Trophoblast cell (in vitro differentiated cells and primary cell): ENCODE measurements around the gene TBCK.

Experiments used
- DNase-seq, 2 donors: peaks; one replicate each; pipeline ENCODE4 v3.0.0-alpha.2; 2016
- H2AFZ ChIP-seq: 2 replicates; pipeline ENCODE4 v1.6.1; 2013; ENCODE audit warnings: low read length, moderate library complexity, mild to moderate bottlenecking; ENCODE audit not compliant: insufficient read depth, poor library complexity
- H2AK5ac ChIP-seq: 2 replicates; pipeline ENCODE4 v1.6.1; 2013; ENCODE audit warnings: mild to moderate bottlenecking, low read length
- H2BK120ac ChIP-seq: 2 replicates; pipeline ENCODE4 v1.6.1; 2013; ENCODE audit warnings: low read length, mild to moderate bottlenecking, moderate library complexity; ENCODE audit not compliant: insufficient read depth, poor library complexity
- H2BK12ac ChIP-seq: 2 replicates; pipeline ENCODE4 v1.6.1; 2013; ENCODE audit warnings: mild to moderate bottlenecking, low read length, moderate library complexity
- H2BK5ac ChIP-seq: 2 replicates; pipeline ENCODE4 v1.6.1; 2013; ENCODE audit warnings: low read length, low read depth, moderate library complexity, mild to moderate bottlenecking; ENCODE audit not compliant: poor library complexity
- H3K14ac ChIP-seq: 2 replicates; pipeline ENCODE4 v1.6.1; 2013; ENCODE audit warnings: mild to moderate bottlenecking, low read length
- H3K18ac ChIP-seq: 2 replicates; pipeline ENCODE4 v1.6.1; 2013; ENCODE audit warnings: mild to moderate bottlenecking, low read length
- H3K23ac ChIP-seq: 2 replicates; pipeline ENCODE4 v1.6.1; 2013; ENCODE audit warnings: low read length
- H3K27ac ChIP-seq: 2 replicates; pipeline ENCODE4 v1.5.1; 2013; ENCODE audit warnings: low read depth, mild to moderate bottlenecking, inconsistent platforms, low read length, moderate library complexity
- H3K27me3 ChIP-seq: 2 replicates; pipeline ENCODE4 v1.6.1; 2013; ENCODE audit warnings: inconsistent platforms, mild to moderate bottlenecking, low read length, moderate library complexity; ENCODE audit not compliant: insufficient read depth
- H3K36me3 ChIP-seq, 2 experiments: 1 replicate in 1 of 2; 2 replicates in 1 of 2; pipeline ENCODE4 v1.6.1; 2013; ENCODE audit warnings: low read length in 2 of 2, mild to moderate bottlenecking in 2 of 2, moderate library complexity in 1 of 2; ENCODE audit not compliant: insufficient read depth in 2 of 2, control insufficient read depth in 1 of 2
- H3K4ac ChIP-seq: 2 replicates; pipeline ENCODE4 v1.6.1; 2013; ENCODE audit warnings: low read depth, mild to moderate bottlenecking, low read length, moderate library complexity
- H3K4me1 ChIP-seq, 2 experiments: 1 replicate in 1 of 2; 2 replicates in 1 of 2; pipeline ENCODE4 v1.6.1; 2013; ENCODE audit warnings: low read length in 2 of 2, mild to moderate bottlenecking in 2 of 2, moderate library complexity in 1 of 2; ENCODE audit not compliant: insufficient read depth in 2 of 2, control insufficient read depth in 1 of 2
- H3K4me2 ChIP-seq: 2 replicates; pipeline ENCODE4 v1.6.1; 2013; ENCODE audit warnings: inconsistent platforms, mild to moderate bottlenecking, low read length, moderate library complexity
- H3K4me3 ChIP-seq: 2 replicates; pipeline ENCODE4 v1.5.1; 2013; ENCODE audit warnings: mild to moderate bottlenecking, low read depth, low read length, inconsistent platforms
- H3K79me1 ChIP-seq: one replicate; pipeline ENCODE4 v1.6.1; 2013; ENCODE audit warnings: low read length
- H3K79me2 ChIP-seq: 2 replicates; pipeline ENCODE4 v1.6.1; 2013; ENCODE audit warnings: low read length, mild to moderate bottlenecking; ENCODE audit not compliant: control insufficient read depth, insufficient read depth, poor library complexity
- H3K9ac ChIP-seq: 2 replicates; pipeline ENCODE4 v1.6.1; 2013; ENCODE audit warnings: mild to moderate bottlenecking, low read length
- H3K9me3 ChIP-seq: 2 replicates; pipeline ENCODE4 v1.6.1; 2013; ENCODE audit warnings: low read depth, mild to moderate bottlenecking, control low read depth, inconsistent platforms, low read length; ENCODE audit not compliant: insufficient read depth
- H4K12ac ChIP-seq: 2 replicates; pipeline ENCODE4 v1.6.1; 2013; ENCODE audit warnings: low read depth, mild to moderate bottlenecking, low read length, moderate library complexity
- H4K8ac ChIP-seq: 2 replicates; pipeline ENCODE4 v1.6.1; 2013; ENCODE audit warnings: low read depth, mild to moderate bottlenecking, low read length, moderate library complexity
- H4K91ac ChIP-seq: one replicate; pipeline ENCODE4 v1.6.1; 2013; ENCODE audit warnings: low read depth, mild to moderate bottlenecking, low read length, moderate library complexity
- WGBS: extraction: QIAGEN DNeasy Blood & Tissue Kit; methylation state at CpG from one replicate; pipeline ENCODE4 v1.1.7; 2013; ENCODE audit warnings: missing lambda C conversion rate; ENCODE audit not compliant: insufficient read length, insufficient coverage; ENCODE audit errors: extremely low coverage; 5-methylcytosine and 5-hydroxymethylcytosine counted together

TBCK gene

DNA sequence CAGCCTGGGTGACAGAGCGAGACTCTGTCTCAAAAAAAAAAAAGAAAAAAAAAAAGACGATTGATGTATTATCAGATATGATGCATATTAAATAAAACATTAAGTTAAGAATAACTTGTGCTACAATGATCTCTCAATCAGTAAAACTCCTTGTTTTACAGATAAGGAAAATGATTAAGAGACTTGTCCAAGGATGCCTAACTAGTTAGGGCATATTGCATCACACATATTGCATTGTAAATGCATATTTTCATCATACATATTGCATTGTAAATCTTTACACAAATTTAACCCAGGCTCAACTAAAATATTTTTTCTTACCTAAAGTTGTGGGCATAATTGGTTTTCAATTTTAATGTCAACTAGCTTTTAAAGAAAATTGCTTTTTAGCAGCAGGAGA, 26.3 kb downstream of the TBCK start:
- H3K36me3 ChIP-seq, result peaks cover 5 to 11% of the 10 kb centered on the region in 2 experiments
- H3K9me3 ChIP-seq, result no peaks in the 10 kb centered on the region
- no peak overlapping the region for H3K23ac ChIP-seq
- H3K27me3 ChIP-seq, result no peaks in the 10 kb centered on the region
- no peaks in the 10 kb centered on the region for H3K79me2 ChIP-seq
- H2BK120ac ChIP-seq, result no peak overlapping the region
- no peak overlapping the region for H3K18ac ChIP-seq
- no peak overlapping the region for H4K8ac ChIP-seq
- H3K4me2 ChIP-seq, result no peak overlapping the region
- no peak overlapping the region for H3K27ac ChIP-seq
- no peak overlapping the region for H4K91ac ChIP-seq
- no peak overlapping the region for H2BK5ac ChIP-seq
- H2AK5ac ChIP-seq, result no peak overlapping the region
- no peak overlapping the region for H2BK12ac ChIP-seq
- no peak overlapping the region for H3K4me3 ChIP-seq
- H3K14ac ChIP-seq, result no peak overlapping the region
- WGBS, result no CpG with 5 or more reads among the region's 2 CpGs
- no peak overlapping the region for H3K4ac ChIP-seq
- H4K12ac ChIP-seq, result no peak overlapping the region
- H3K79me1 ChIP-seq, result no peaks in the 10 kb centered on the region
- no peaks in the 10 kb centered on the region for H3K4me1 ChIP-seq
- peak in 1 of 2 donors; percentile 21 for DNase-seq
- H2AFZ ChIP-seq, result no peak overlapping the region
- no peak overlapping the region for H3K9ac ChIP-seq

DNA sequence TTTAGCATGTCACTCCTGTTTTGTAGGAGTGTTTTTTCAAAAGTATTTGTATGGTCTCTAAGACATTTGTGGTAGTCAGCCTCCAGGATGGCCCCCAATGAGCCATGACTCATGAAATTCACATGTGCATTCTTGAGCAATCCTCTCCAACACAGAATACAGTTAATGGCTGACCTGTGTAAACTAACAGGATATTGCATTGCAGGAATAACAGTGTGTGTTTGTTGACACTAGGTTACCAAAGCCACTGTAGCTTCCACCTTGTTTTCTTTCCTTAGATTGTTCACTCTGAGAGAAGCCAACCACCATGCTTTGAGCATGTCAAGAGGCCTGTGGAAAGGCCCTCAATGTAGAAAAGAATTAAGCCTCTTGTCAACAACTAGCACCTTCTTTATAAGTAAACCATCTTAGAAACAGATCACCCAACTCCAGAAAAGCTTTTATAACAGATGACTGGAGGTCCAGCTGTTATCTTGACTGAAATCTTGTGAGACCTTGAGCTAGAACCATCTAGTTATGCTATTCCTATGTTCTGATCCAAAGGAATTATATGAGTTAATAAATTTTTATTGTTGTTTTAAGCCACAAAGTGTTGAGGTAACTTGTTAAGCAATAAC, 28.5 kb downstream of the TBCK start:
- H2BK120ac ChIP-seq, result no peak overlapping the region

DNA sequence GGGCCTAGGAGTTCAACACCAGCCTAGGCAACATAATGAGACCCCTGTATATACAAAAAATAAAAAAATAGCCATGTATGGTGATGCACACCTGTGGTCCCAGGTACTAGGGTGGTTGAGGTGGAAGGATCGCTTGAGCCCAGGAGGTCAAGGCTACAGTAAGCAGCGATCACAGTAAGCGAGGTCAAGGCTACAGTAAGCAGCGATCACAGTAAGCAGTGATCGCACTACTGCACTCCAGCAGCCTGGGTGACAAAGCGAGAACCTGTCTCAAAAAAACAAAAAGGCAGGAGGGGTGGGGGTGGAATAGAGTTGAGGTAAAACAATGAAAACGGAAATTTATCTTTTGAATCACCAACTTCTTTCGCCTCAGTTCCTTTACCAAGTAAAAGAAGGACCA, 29.4 kb downstream of the TBCK start:
- H3K14ac ChIP-seq, result no peak overlapping the region
- DNase-seq, result no peak
- no peaks in the 10 kb centered on the region for H3K27me3 ChIP-seq
- no peak overlapping the region for H3K4me3 ChIP-seq
- peaks cover 0 to 7% of the 10 kb centered on the region in 2 experiments for H3K36me3 ChIP-seq
- H3K4me2 ChIP-seq, result no peak overlapping the region
- no peaks in the 10 kb centered on the region for H3K79me2 ChIP-seq
- H4K91ac ChIP-seq, result no peak overlapping the region
- no peak overlapping the region for H3K23ac ChIP-seq
- no peak overlapping the region for H3K27ac ChIP-seq
- H2BK12ac ChIP-seq, result no peak overlapping the region
- H3K9ac ChIP-seq, result no peak overlapping the region
- no peak overlapping the region for H4K8ac ChIP-seq
- WGBS, result no CpG with 5 or more reads among the region's 8 CpGs
- H2BK5ac ChIP-seq, result no peak overlapping the region
- no peak overlapping the region for H3K18ac ChIP-seq
- H4K12ac ChIP-seq, result no peak overlapping the region
- no peaks in the 10 kb centered on the region for H3K79me1 ChIP-seq
- no peaks in the 10 kb centered on the region for H3K9me3 ChIP-seq
- peak overlapping the region; percentile 64 for H2AK5ac ChIP-seq
- H2AFZ ChIP-seq, result no peak overlapping the region
- H3K4me1 ChIP-seq, result no peaks in the 10 kb centered on the region
- no peak overlapping the region for H2BK120ac ChIP-seq
- no peak overlapping the region for H3K4ac ChIP-seq

More for the DNA sequence above, 28.5 kb downstream of the TBCK start:
- H3K27ac ChIP-seq, result no peak overlapping the region
- H4K91ac ChIP-seq, result no peak overlapping the region
- no peak overlapping the region for H3K18ac ChIP-seq
- H3K4me2 ChIP-seq, result no peak overlapping the region
- no peak overlapping the region for H3K4me3 ChIP-seq
- H2AFZ ChIP-seq, result no peak overlapping the region
- H2BK12ac ChIP-seq, result no peak overlapping the region
- H4K12ac ChIP-seq, result no peak overlapping the region
- peak; percentile 18 to 67 for DNase-seq
- no peak overlapping the region for H2BK5ac ChIP-seq
- H3K23ac ChIP-seq, result no peak overlapping the region
- H3K36me3 ChIP-seq, result peaks cover 0 to 7% of the 10 kb centered on the region in 2 experiments
- H3K4me1 ChIP-seq, result no peaks in the 10 kb centered on the region
- H3K79me1 ChIP-seq, result no peaks in the 10 kb centered on the region
- no peak overlapping the region for H3K9ac ChIP-seq
- no peaks in the 10 kb centered on the region for H3K9me3 ChIP-seq
- no peak overlapping the region for H3K14ac ChIP-seq
- H2AK5ac ChIP-seq, result no peak overlapping the region
- no peaks in the 10 kb centered on the region for H3K27me3 ChIP-seq
- H4K8ac ChIP-seq, result no peak overlapping the region
- H3K4ac ChIP-seq, result no peak overlapping the region
- H3K79me2 ChIP-seq, result no peaks in the 10 kb centered on the region

DNA sequence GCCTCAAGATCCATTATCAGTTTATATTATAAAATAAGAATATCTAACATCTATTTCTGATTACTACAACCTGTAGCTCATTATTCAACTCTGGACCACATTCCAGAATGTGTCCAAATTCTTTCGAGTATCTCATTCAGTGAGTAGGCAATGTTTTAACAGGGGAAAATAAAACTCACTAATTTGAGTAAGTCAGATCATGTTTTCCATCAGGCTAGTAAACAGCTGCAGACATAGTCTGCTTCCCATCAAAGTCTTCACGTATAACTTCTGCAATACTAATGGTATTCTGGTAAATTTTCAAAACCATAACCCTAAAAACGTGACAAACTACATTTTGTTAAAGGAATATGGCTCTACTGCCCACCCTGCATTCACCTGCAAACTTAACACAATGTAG, 31.8 kb downstream of the TBCK start:
- Histone ChIP-seq H4K91ac (no peak overlapping the region), H2AK5ac (no peak overlapping the region), H3K18ac (no peak overlapping the region), H3K79me2 (no peaks in the 10 kb centered on the region), H3K14ac (no peak overlapping the region), H3K4me2 (no peak overlapping the region), H2BK12ac (no peak overlapping the region), H3K4me1 (no peaks in the 10 kb centered on the region), H2AFZ (no peak overlapping the region), H3K23ac (no peak overlapping the region), H3K36me3 (peaks cover 0 to 4% of the 10 kb centered on the region in 2 experiments), H2BK120ac (no peak overlapping the region), H4K8ac (no peak overlapping the region), H3K9ac (no peak overlapping the region), H4K12ac (no peak overlapping the region), H3K9me3 (no peaks in the 10 kb centered on the region), H2BK5ac (no peak overlapping the region), H3K4ac (no peak overlapping the region), H3K4me3 (no peak overlapping the region), H3K79me1 (no peaks in the 10 kb centered on the region), H3K27me3 (no peaks in the 10 kb centered on the region), H3K27ac (no peak overlapping the region)
- no peak for DNase-seq
- WGBS, result no CpG with 5 or more reads among the region's 3 CpGs
